A549 (cell line): ENCODE results near the gene SAP25. TPM values are rescaled to one million over a fixed set of nuclear protein-coding genes. Genes with fewer than 3 reads are reported as not detected.

Experiments used
- ATAC-seq, 2 experiments: fragments of 200-7000 bp in 1 of 2; fragments of >200 bp in 1 of 2; cut with Nextera tagmentation in 1 of 2; cut with Tn5 transposase in 1 of 2; 3 replicates each; pipeline versions ENCODE4 v1.8.0 to v1.9.1; 2018 to 2020; ENCODE audit warnings: mild to moderate bottlenecking in 1 of 2, moderate library complexity in 1 of 2
- CTCF ChIA-PET: fragments of 300-600 bp; sonication (Branson Sonifier 250); formaldehyde crosslinking; extraction: SDS; loops from one replicate; lab custom pipeline; 2021; ENCODE audit warnings: antibody characterized with exemption, inconsistent platforms; lab: Yijun Ruan, JAX
- POLR2A ChIA-PET: fragments of 350-600 bp; formaldehyde crosslinking; extraction: SDS; loops from one replicate; lab custom pipeline; 2021; ENCODE audit warnings: antibody characterized with exemption, inconsistent platforms; lab: Yijun Ruan, JAX
- DNase-seq, 2 experiments: peaks; one replicate each; pipeline versions ENCODE4 v3.0.0 to v3.0.0-alpha.2; 2011 to 2016; ENCODE audit warnings: low read depth in 1 of 2, low spot score in 1 of 2
- FAIRE-seq: peaks from 2 replicates; lab custom pipeline; 2011; peaks lifted over from hg19 to GRCh38; lab: Jason Lieb, UNC
- H3K27ac ChIP-seq, 2 experiments: fragments of >200 bp; sonication (Bioruptor Twin); formaldehyde crosslinking; 3 replicates each; pipeline ENCODE4 v1.5.1; 2016 to 2017
- H3K4me1 ChIP-seq: fragments of >200 bp; sonication (Bioruptor Twin); formaldehyde crosslinking; 3 replicates; pipeline ENCODE4 v1.6.1; 2016
- H3K4me2 ChIP-seq: fragments of >200 bp; sonication (Bioruptor Twin); formaldehyde crosslinking; 3 replicates; pipeline ENCODE4 v1.6.1; 2016
- H3K4me3 ChIP-seq: fragments of >200 bp; sonication (Bioruptor Twin); formaldehyde crosslinking; 3 replicates; pipeline ENCODE4 v1.5.1; 2016
- H3K9me3 ChIP-seq: fragments of >200 bp; sonication (Bioruptor Twin); formaldehyde crosslinking; 3 replicates; pipeline ENCODE4 v1.6.1; 2016
- CBX2 ChIP-seq: fragments of 200-600 bp; sonication (generic); IDR thresholded peaks from 2 replicates; pipeline ENCODE4 v1.6.1; 2016; ENCODE audit warnings: low read depth, mild to moderate bottlenecking, borderline replicate concordance
- CHD4 ChIP-seq: fragments of 200-600 bp; sonication (generic); IDR thresholded peaks from 2 replicates; pipeline ENCODE4 v1.6.1; 2016; ENCODE audit warnings: antibody characterized with exemption, mild to moderate bottlenecking, borderline replicate concordance
- CTCF ChIP-seq: fragments of >200 bp; sonication (Bioruptor Twin); formaldehyde crosslinking; IDR thresholded peaks from 3 replicates; pipeline ENCODE4 v1.5.1; 2016
- EHF ChIP-seq: fragments of 250-450 bp; sonication (Bioruptor Pico); IDR thresholded peaks from 2 replicates; pipeline ENCODE4 v1.5.0; 2020; ENCODE audit warnings: mild to moderate bottlenecking
- FOSB ChIP-seq: fragments of 250-450 bp; sonication (Bioruptor Pico); IDR thresholded peaks from 2 replicates; pipeline ENCODE4 v1.5.0; 2020; ENCODE audit warnings: mild to moderate bottlenecking, moderate library complexity
- FOSL2 ChIP-seq, 2 experiments: fragments of 450-650 bp in 1 of 2; fragments of >200 bp in 1 of 2; sonication (Bioruptor Twin) in 1 of 2; formaldehyde crosslinking; IDR thresholded peaks; 2 replicates each; pipeline versions ENCODE4 v1.5.0 to v1.6.1; 2016 to 2020; ENCODE audit warnings: mild to moderate bottlenecking in 1 of 2, moderate library complexity in 1 of 2
- FOXS1 ChIP-seq: fragments of 250-450 bp; sonication (Bioruptor Pico); IDR thresholded peaks from 2 replicates; pipeline ENCODE4 v1.5.0; 2020; ENCODE audit warnings: mild to moderate bottlenecking, moderate library complexity
- HES2 ChIP-seq: fragments of >200 bp; sonication (Bioruptor Twin); formaldehyde crosslinking; IDR thresholded peaks from 2 replicates; pipeline ENCODE4 v1.6.1; 2016
- HOXA7 ChIP-seq: fragments of 250-450 bp; sonication (Bioruptor Pico); IDR thresholded peaks from 2 replicates; pipeline ENCODE4 v1.5.0; 2020; ENCODE audit warnings: mild to moderate bottlenecking, moderate library complexity
- HOXB13 ChIP-seq: fragments of 250-450 bp; sonication (Bioruptor Pico); IDR thresholded peaks from 2 replicates; pipeline ENCODE4 v1.5.0; 2020; ENCODE audit warnings: low read depth, mild to moderate bottlenecking, moderate library complexity
- JUNB ChIP-seq: fragments of >200 bp; sonication (Bioruptor Twin); formaldehyde crosslinking; IDR thresholded peaks from 2 replicates; pipeline ENCODE4 v1.6.1; 2016
- KDM5A ChIP-seq: fragments of 200-600 bp; sonication (generic); IDR thresholded peaks from 2 replicates; pipeline ENCODE4 v1.6.1; 2016; ENCODE audit warnings: antibody characterized with exemption, mild to moderate bottlenecking
- NFE2L2 ChIP-seq: fragments of 150-350 bp; conservative IDR thresholded peaks from 2 replicates; pipeline ENCODE4 v1.6.1; 2014; ENCODE audit warnings: low read length
- NPAS2 ChIP-seq: fragments of 250-450 bp; sonication (Bioruptor Pico); IDR thresholded peaks from 2 replicates; pipeline ENCODE4 v1.8.0; 2022; ENCODE audit warnings: mild to moderate bottlenecking, moderate library complexity, borderline replicate concordance
- PHF8 ChIP-seq: fragments of 200-600 bp; sonication (generic); IDR thresholded peaks from 2 replicates; pipeline ENCODE4 v1.6.1; 2016; ENCODE audit warnings: low read depth, mild to moderate bottlenecking, antibody characterized with exemption, moderate library complexity, borderline replicate concordance
- POLR2A ChIP-seq: IDR thresholded peaks from 2 replicates; pipeline ENCODE4 v1.6.1; 2012; ENCODE audit warnings: mild to moderate bottlenecking, low read length
- POLR2AphosphoS2 ChIP-seq: conservative IDR thresholded peaks from 2 replicates; pipeline ENCODE4 v1.6.1; 2012; ENCODE audit warnings: low read length, improper control_type of control experiment, inconsistent platforms
- RCOR1 ChIP-seq: fragments of 150-350 bp; IDR thresholded peaks from 2 replicates; pipeline ENCODE4 v1.6.1; 2014; ENCODE audit warnings: antibody characterized with exemption, low read length, low read depth
- SMC3 ChIP-seq: fragments of >200 bp; sonication (Bioruptor Twin); formaldehyde crosslinking; IDR thresholded peaks from 3 replicates; pipeline ENCODE4 v1.6.1; 2018; ENCODE audit warnings: inconsistent platforms
- SREBF2 ChIP-seq: fragments of 450-650 bp; IDR thresholded peaks from 2 replicates; pipeline ENCODE4 v1.6.1; 2014; ENCODE audit warnings: mild to moderate bottlenecking, moderate library complexity
- TP53 ChIP-seq: fragments of 250-450 bp; sonication (Bioruptor Pico); IDR thresholded peaks from 2 replicates; pipeline ENCODE4 v1.5.0; 2021; ENCODE audit warnings: mild to moderate bottlenecking, moderate library complexity
- ZC3H11A ChIP-seq: fragments of 450-650 bp; IDR thresholded peaks from 2 replicates; pipeline ENCODE4 v1.6.1; 2014; ENCODE audit warnings: antibody characterized with exemption, mild to moderate bottlenecking
- ZNF302 ChIP-seq: fragments of 250-450 bp; sonication (Bioruptor Pico); IDR thresholded peaks from 2 replicates; pipeline ENCODE4 v1.9.0; 2021; ENCODE audit warnings: inconsistent platforms, mild to moderate bottlenecking, moderate library complexity
- ZSCAN20 ChIP-seq: fragments of 250-450 bp; sonication (Bioruptor Pico); IDR thresholded peaks from 2 replicates; pipeline ENCODE4 v1.8.0; 2022; ENCODE audit warnings: mild to moderate bottlenecking, moderate library complexity
- WGBS: methylation state at CpG from one replicate; pipeline ENCODE4 v1.1.6; 2017; ENCODE audit errors: missing lambda C conversion rate; 5-methylcytosine and 5-hydroxymethylcytosine counted together
- polyA plus RNA-seq, 4 experiments: library from polyadenylated mRNA; depleted of rRNA in 3 of 4; stranded (reverse); fragments of >200 nt; fragmentation: RNase III in 1 of 4; extraction: RNeasy Plus Mini Kit Qiagen cat#74134 plus additional on column Dnase treatment in 1 of 4; gene quantifications; 2 replicates in 3 of 4; 3 replicates in 1 of 4; pipeline ENCODE4 v1.2.3, GENCODE V29; 2011 to 2017

The SAP25 gene
- polyA plus RNA-seq, 2 of the 4 experiments (the other 2 are of a cell fraction), result 0.37 TPM; not detected in 1

GRCh38 chr7:100604028-100604975 lies 30.6 kb upstream of the SAP25 start:
- peak; percentile 78 to 90 for DNase-seq
- TF ChIP-seq POLR2AphosphoS2 (no peak), TP53 (no peak), POLR2A (peak; percentile 33; the same call in 1 of the 2 replicates), NFE2L2 (no peak), FOSL2 (IDR thresholded peaks at IDR 0.05) (no peak), FOSL2 (CRISPR knock-in tag; IDR thresholded peaks at IDR 0.05) (peak; percentile 3; the same call in 1 of the 2 replicates), CTCF (peak; percentile 53), KDM5A (no peak), FOXS1 (CRISPR knock-in tag) (no peak), PHF8 (peak; percentile 36; the same call in 1 of the 2 replicates), SMC3 (peak; percentile 34; the same call in 2 of the 3 replicates)
- TF ChIP-seq, all 56 proteins: peak for 5
- 0 out of 3 replicates have a peak, but pooled peaks cover 8% of the 10 kb centered on the region for H3K4me1 ChIP-seq
- ATAC-seq, result peak; percentile 80 to 90
- H3K4me3 ChIP-seq, result peak overlapping the region; percentile 74
- POLR2A ChIA-PET, result interaction anchor here (0.5 to 1.9 kb wide), 3 partner anchors 8 to 18 kb away, joined by 4 to 7 read pairs (median 5); partner anchors contain the start of genes FBXO24, LRCH4 and MOSPD3
- CTCF ChIA-PET, result interaction anchor here (0.7 to 4.8 kb wide), 16 partner anchors 10 to 153 kb away, joined by 3 to 32 read pairs (median 5); partner anchors contain the start of genes FBXO24, GIGYF1 and LRCH4
- H3K9me3 ChIP-seq, result no peaks in the 10 kb centered on the region
- H3K4me2 ChIP-seq, result peak overlapping the region; percentile 100
- no peak for FAIRE-seq
- 12% methylated on average over 36 of the region's 70 CpGs for whole genome bisulfite sequencing
- peak overlapping the region; percentile 84 to 86 for H3K27ac ChIP-seq

- no peak for FAIRE-seq
- no peak for DNase-seq
- H3K4me2 ChIP-seq, result peak overlapping the region; percentile 100
- ATAC-seq, result no peak
- POLR2A ChIA-PET, result interaction anchor here (0.5 to 1.9 kb wide), 2 partner anchors 9 to 10 kb away, joined by 4 to 5 read pairs; partner anchors contain the start of gene MOSPD3
- no peak for TF ChIP-seq ZNF302
- no peak for TF ChIP-seq SREBF2
- no peak for TF ChIP-seq HOXB13
- TF ChIP-seq HES2, result no peak
- no peak for TF ChIP-seq CHD4
- no peak for TF ChIP-seq CBX2
- no peak for TF ChIP-seq ZC3H11A
- no peak for TF ChIP-seq FOSB
- TF ChIP-seq EHF (CRISPR knock-in tag), result no peak
- no peak for TF ChIP-seq POLR2AphosphoS2
- no peak for TF ChIP-seq KDM5A
- TF ChIP-seq NPAS2 (CRISPR knock-in tag), result no peak
- no peak for TF ChIP-seq RCOR1
- no peak for TF ChIP-seq ZSCAN20 (CRISPR knock-in tag)
- no peak for TF ChIP-seq JUNB
- no peak for TF ChIP-seq HOXA7 (CRISPR knock-in tag)
- no peak for TF ChIP-seq SMC3
- no peak for TF ChIP-seq FOSL2 (IDR thresholded peaks at IDR 0.05)
- no peak for TF ChIP-seq FOSL2 (CRISPR knock-in tag; IDR thresholded peaks at IDR 0.05)
- TF ChIP-seq, all 56 proteins: peak for 0
- Histone ChIP-seq H3K4me1 (0 out of 3 replicates have a peak, but pooled peaks cover 8% of the 10 kb centered on the region), H3K4me3 (peak overlapping the region; percentile 74; the same call in 1 of the 3 replicates), H3K27ac (peak overlapping the region; percentile 84 to 86; a peak in 4 of 6 replicates), H3K9me3 (no peaks in the 10 kb centered on the region)
- CTCF ChIA-PET, result interaction anchor here (0.8 to 4.3 kb wide), 8 partner anchors 15 to 153 kb away, joined by 3 to 16 read pairs (median 6); no protein-coding TSS in a partner anchor
- WGBS, result 70% methylated on average over 10 of the region's 10 CpGs
Observed at GRCh38 chr7:100603726-100604027, 30.0 kb upstream of the SAP25 start.
